Measurements from ENCODE around the gene SCN4B.

The SCN4B gene

DNA sequence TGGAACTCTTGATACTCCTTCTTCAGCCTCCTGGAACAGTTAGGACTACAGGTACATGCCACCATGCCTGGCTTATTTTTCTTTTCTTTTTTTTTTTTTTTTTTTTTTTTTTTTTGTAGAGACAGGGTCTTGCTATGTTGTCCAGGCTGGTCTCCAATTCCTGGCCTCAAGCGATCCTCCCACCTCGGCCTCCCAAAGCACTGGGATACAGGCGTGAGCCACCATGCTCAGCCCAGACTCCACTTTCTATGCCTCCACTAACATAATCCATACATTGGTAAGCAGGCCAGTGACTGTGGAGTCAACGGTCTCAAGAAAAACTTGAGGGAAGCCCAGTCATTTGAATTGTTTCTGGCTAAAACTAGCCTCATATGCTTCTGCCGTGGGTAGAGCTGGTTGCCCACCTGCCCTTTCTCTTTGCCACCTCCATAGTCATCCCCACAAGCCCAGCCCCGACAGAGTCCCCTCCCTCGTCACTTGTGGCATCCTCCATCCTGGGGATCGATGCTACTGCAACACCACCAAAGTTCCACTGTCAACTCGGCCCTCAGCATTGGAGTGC lies 21.5 kb upstream of the SCN4B start:
- no peak for DNase-seq (ENCODE audit: low read depth in 2 of 2)

- DNase-seq (ENCODE audit: low read depth in 2 of 2) = no peak
Measured at GRCh38 chr11:118172356-118172755, 19.7 kb upstream of the SCN4B start.

GRCh38 chr11:118171269-118172062 lies 18.8 kb upstream of the SCN4B start:
- DNase-seq (ENCODE audit: low read depth in 2 of 2) = peak; percentile 56 to 73

GRCh38 chr11:118170882-118171268 lies 18.3 kb upstream of the SCN4B start:
- no peak for DNase-seq (ENCODE audit: low read depth in 2 of 2)

DNA sequence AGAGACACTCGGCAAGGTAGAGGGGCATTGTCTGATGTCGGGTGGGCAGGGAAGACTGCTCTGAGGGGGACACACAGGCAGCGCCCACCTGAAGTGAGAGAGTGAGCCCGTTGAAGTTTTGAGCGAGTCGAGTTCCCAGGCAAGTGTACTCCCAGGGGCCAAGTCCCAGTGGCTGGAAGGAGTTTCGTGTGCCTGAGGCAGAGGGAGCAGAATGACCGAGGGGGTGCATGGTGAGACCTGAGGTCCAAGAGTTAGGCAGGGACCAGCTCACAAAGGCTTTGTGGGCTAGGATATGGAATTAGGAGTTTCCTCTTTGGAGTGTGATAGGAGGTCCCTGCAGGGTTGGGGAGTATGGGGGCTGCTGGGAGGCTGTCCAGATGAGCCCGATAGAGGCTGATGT lies 17.6 kb upstream of the SCN4B start:
- no peak for DNase-seq (ENCODE audit: low read depth in 2 of 2)

DNA sequence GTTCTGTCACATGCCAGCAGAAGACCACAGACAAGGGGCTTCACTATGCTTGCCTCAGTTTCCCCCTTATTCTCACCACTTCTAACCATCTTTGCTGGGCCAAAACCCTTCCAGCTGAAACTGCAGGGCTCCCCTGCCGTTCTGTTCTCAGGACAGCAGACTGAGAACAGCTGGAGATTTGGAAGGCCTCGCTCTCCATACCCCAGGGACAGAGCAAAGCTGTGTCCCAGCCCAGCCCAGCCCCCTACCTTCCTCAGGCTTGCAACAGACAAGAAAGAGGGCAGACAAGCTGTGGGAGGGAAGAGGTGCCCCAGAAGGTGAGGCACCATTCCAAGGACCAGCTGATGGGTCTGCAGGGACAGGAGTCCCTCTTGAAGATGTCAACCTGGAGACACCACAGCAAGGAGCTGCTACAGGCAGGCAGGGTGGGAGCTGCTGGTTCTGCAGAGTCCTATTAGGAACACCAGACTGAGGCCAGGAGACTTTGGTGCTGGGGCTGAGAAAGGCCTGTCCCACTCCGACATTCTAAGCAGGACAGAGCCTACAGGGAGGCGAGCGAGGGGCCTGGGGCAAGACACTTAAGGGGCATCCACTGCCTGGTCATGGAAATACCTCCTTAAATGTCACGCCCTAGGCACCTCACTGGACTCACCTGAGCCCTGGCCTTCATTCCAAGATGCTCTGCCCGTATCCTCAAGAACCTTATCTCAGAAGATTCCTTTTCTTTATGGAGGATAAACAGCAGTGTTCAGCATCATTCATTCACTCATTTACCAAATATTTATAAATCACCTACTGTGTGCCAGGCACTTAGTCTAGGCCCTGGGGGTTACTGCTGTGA lies 16.9 kb upstream of the SCN4B start:
- DNase-seq (ENCODE audit: low read depth in 2 of 2) = no peak

- no peak for DNase-seq (ENCODE audit: low read depth in 2 of 2)
Measured at GRCh38 chr11:118168751-118169150, 16.1 kb upstream of the SCN4B start.

DNA sequence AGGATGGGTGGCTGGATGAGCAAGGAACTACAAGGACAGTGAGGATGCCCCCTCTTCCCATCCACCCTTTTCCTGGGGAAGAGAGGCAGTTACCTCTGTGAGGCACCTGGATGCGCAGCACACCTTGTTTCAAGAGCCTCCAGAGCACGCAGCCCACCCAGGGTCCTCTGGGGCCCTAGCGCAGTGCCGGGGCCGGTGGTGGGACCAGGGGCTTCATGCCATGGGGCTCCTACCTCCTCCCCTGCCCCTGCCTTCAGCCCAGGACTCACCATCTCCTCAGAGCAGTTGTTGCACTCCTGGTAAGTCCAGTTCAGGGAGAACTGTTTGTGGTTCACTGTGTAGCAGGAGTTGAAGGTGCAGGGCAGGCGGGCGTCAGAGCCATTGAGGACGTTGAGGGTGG lies 15.7 kb upstream of the SCN4B start:
- DNase-seq (ENCODE audit: low read depth in 2 of 2) = no peak

DNA sequence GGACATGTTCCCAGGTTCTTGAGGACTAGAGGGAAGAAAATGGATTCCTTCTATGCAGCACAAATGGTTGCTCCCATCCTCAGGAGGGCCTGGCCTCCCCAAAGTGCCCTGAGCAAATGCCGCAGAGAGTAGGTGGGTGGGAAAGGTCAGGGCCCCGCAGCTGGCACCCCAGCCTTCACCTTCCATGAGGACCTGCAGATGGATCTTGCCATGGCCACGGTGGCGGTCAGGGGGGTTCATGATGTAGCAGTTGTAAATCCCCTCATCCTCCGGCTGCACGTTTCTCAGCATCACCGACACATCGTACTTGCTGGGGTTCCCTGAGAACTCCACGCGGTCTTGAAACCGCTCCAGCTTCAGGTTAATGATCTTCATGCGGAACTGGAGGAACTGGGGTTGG lies 15.3 kb upstream of the SCN4B start:
- no peak for DNase-seq (ENCODE audit: low read depth in 2 of 2)

DNA sequence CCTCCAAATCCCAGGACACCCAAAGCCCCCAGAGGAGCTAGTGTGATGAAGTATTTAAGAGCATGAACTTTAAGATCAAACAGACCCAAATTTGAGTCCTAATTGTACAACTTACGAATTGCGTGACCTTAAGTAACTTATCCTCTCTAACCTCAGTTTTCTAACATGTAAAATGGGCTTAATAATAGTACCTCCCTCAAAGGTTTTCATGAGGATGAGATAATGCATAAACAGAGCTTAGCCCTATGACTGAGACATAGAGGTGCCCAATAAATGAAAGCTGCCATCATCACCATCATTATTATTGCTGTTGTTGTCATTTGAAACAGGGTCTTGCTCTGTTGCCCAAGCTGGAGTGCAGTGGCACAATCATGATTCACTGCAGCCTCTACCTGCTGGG lies 14.6 kb upstream of the SCN4B start:
- DNase-seq (ENCODE audit: low read depth in 2 of 2) = no peak

DNA sequence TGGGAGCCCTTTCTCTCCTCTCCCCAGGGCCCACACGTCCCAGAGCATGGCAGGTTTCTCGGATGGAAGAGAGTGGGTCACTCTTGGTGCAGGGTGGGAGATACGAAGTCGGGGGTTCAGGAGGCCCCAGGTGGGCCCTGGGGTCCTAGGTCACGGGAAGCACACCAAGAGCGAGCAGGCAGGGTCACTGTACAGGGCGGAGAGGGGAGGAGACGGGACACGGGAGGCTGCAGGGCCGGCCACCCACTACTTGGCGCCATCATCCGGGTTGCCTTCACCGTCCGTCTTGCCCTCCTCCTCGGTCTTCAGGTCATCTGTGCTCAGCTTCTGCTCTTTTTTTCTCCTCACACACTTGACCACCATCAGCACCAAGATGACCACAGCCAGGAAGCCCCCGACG lies 14.0 kb upstream of the SCN4B start:
- no peak for DNase-seq (ENCODE audit: low read depth in 2 of 2)

DNA sequence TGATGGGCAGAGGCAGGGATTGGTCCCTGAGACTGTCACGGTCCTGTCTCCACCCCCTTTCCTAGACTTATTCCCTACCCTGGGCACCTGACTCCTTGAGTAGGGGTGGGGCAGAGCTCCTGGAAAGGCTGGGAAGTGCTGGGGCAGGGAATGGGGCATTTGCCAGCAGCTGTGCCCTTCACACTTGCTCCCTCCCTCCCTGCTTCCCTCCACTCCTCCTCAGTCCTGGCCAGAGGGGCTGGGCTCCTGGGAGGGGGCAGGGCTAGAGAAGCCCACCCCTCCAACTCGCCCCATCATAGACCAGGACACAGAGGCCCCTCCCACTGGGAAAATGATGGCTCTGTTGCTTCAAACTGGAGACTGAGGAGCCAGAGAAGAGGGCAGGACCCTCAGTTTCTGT lies 12.3 kb upstream of the SCN4B start:
- no peak for DNase-seq (ENCODE audit: low read depth in 2 of 2)

DNA sequence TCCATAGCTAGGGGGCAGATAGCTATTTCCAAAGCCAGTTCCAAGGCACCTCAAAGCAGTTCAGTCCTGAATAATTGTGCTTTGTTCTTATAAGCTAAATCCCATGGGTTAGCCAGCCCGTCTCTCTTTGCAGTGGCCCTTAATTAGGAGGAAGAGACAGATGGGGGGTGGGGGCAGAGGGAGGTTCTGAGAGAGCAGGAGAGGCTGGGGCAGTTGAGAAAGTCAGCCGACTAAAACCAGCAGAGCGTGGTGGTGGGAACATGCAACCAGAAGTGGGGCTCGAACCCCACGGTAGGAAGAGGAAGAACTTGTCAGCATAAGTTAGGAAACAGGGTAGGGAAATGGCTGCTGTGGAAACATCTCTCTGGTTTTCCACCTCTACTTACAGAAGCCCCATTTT lies 10.9 kb upstream of the SCN4B start:
- DNase-seq (ENCODE audit: low read depth in 2 of 2) = no peak

DNA sequence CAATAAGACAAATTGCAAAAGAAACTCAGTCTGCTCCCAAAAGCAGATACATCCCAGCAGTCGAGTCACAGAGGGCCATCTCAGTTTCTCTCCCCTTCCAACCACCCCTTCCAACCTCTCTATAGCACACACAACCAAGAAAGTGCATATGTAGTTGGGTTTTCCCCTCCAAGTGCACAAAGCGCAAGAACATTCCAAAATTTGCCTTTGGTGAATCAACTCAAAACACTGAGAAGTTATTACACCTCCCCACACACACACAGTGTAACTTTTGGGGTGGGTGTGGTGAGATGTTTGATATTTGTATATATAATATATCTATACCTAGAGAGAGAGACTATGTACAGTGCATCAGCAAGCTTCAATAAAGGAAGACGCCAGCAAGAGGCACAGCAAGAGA lies 10.2 kb upstream of the SCN4B start:
- no peak for DNase-seq (ENCODE audit: low read depth in 2 of 2)

DNA sequence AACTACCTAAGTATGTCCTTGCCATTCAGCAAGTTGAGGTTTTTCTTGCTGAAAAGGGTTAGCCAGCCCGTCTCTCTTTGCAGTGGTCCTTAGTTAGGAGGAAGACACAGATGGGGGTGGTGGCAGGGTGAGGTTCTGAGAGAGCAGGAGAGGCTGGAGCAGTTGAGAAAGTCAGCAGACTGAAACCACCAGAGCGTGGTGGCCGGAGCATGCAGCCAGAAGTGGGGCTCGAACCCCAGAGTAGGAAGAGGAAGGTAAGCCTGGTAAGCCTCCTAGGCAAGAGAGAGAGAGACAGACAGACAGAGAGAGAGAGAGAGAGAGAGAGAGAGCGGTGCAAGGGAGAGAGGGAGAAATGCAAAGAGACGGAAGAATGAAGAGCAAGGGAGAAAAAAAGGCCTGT lies 9.2 kb upstream of the SCN4B start:
- no peak for DNase-seq (ENCODE audit: low read depth in 2 of 2)

DNA sequence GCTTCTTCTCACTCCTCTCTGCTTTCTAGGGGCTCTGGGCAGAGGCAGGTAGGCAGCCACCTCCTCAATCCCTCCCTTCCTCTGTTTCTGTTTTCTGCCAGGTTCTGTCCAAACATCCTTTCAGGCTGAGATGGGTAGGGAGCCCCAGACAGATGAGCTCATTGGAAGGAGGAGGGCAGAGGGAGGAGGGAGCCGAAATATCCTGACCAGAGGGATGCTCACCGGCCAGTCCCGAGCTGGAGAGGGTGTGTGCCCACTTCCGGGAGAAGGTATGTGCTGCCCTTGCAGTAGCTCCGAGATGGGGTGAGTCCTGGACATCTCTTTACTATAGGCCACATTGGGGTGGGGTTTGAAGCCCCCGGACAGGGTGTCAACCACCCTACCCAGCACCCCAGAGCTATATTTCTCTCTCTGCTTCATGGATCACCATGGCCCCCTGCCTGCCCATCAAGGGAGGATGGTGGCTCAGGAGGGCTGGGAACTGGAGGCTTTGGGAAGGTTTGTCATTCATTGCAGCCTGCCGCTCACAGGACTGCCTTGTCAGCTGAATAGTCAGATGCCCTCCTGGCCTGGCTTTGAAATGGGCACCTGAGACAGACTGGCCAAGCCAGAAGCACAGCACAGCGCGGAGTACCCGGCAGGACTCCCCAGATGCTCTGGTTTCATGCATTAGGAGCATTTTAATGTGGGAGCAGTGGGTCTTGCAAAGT lies 4.7 kb upstream of the SCN4B start:
- DNase-seq (ENCODE audit: low read depth in 2 of 2) = no peak

DNA sequence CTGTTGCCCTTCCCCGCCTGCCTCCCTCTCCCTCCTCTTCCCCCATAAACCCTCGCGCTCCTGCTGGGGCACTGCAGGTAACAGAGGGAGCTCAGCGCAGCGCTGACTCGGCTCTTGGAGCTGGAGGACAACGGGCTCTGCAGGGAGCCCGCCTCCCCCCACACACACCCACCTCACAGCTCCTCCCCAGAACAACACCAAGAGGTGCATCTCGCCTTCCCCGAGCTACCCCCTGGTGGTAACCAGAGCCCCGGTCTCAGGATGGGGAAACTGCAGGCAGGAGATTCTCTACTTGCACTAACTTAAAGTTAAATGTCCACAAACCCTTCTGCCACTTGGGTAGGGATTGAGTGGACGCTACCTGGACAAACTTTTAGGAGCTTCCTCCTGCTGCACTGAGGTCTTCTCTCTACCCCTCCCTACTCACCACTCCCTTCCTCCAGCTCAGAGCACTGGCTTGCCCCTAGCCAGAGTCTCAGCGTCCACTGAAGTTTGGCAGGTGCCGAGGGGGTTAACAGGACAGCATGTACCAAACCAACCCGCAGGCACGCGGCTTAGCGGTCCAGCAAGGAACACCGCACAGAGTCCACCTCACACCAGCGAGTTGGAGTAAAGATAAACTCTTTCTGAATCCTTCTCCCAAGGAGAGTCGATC lies 4.0 kb upstream of the SCN4B start:
- DNase-seq (ENCODE audit: low read depth in 2 of 2) = no peak

DNA sequence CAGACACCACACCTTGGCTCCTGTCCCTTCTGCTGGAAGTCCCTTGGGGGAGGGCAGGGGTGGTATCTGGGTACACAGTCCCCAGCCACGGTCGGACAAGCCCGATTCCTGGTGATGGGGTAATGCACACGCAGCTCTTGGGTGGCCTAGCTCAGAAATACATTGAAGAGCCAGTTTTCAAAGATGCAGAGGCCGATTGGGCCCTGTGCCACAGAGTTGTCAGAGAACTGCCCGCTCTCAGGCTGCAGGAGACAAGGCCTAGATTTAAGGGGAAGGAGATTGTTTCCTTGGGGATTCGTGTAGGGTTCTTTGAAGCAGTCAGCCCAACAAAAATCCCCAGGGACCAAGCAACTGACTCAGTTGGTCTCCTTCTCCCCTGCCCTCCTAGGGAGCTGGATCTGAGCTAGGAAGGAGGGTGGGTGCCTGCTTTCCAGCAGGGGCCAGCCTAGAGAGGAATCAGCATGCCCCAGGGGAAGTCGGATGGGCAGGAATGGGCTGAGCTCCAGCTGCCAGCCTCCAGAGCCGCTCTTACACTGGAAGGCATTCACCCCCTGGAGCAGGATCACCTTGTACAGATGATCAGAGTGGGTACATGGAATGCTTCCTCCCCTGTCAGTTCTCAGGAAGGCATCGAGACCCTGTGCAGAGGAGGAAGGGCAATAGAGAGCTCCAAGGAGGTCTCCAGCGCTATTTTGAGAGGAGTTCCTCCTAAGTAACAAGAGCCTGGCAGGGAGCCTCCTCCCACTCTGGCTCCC lies 3.3 kb upstream of the SCN4B start:
- no peak for DNase-seq (ENCODE audit: low read depth in 2 of 2)

- no peak for DNase-seq (ENCODE audit: low read depth in 2 of 2)
Measured at GRCh38 chr11:118154641-118155040, 2.0 kb upstream of the SCN4B start.

DNA sequence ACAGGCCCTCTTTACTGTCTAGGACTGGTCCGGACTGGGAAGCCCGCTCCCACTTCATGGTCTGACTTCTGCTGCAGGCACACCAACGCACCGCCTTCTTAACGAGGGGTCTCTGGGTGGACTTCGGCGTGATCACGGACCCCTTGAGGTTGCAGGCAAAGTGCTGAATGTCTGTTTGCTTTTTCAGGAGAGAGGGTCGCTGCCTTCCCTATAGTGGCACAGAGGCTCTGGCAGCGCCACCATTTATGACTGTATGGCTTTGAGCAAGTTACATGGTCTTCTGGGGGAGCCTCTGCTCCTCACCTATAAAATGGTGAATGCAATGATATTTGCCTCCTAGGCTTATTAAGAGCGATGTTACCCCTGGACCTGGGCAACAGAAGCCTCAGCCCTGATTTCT lies 1.4 kb upstream of the SCN4B start:
- no peak for DNase-seq (ENCODE audit: low read depth in 2 of 2)

DNA sequence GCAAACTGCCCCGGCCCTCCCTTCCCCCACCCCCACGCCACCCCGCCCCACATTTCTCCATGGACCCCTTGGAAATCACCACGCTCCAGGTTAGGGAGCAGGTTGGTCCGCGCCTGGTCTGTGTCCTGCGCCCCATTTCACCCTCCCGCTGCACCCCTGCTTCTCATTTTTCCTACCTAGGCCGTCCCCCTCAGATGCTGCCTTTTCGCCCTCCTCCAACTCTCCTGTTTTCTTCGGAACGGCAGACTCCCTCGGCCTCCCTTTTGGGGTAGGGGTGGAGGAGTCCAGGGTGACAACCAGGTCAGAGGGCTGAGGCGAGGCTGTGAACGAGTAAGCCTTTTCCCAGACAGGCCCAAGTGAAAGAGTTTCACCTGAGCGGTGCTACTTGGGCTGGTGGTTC lies 893 bp upstream of the SCN4B start:
- DNase-seq (ENCODE audit: low read depth in 2 of 2) = no peak
